B cell (primary cell): ENCODE results near the gene AQP10. TPM values are rescaled to one million over a fixed set of nuclear protein-coding genes. Genes with fewer than 3 reads are reported as not detected.
"Not testable (repeated sequence)": the region's sequence is repeated elsewhere in the genome, so short reads cannot be mapped to it uniquely, and the experiment has no call there.

ENCODE experiments used
- ATAC-seq: fragments of 200-7000 bp; cut with Tn5 transposase; one replicate; pipeline ENCODE4 v1.10.0; 2021; ENCODE audit warnings: low read depth, mild to moderate bottlenecking, moderate number of reproducible peaks, moderate library complexity
- CTCF ChIA-PET: fragments of 350-600 bp; sonication (Branson Sonifier 250); formaldehyde crosslinking; loops from one replicate; lab custom pipeline; 2021; ENCODE audit warnings: antibody characterized with exemption, inconsistent platforms; lab: Charles Lee
- POLR2A ChIA-PET: fragments of 350-600 bp; sonication (Branson Sonifier 250); formaldehyde crosslinking; loops from one replicate; lab custom pipeline; 2021; ENCODE audit warnings: antibody characterized with exemption; lab: Charles Lee
- DNase-seq: peaks from one replicate; pipeline ENCODE4 v3.0.0; 2013
- H2AFZ ChIP-seq: 2 replicates; pipeline ENCODE4 v1.6.1; 2012; ENCODE audit warnings: mild to moderate bottlenecking, low read depth, low read length; ENCODE audit not compliant: insufficient read depth, poor library complexity, severe bottlenecking
- H3K27ac ChIP-seq, 2 donors: 1 replicate in 1 of 2; 2 replicates in 1 of 2; pipeline ENCODE4 v1.5.1; 2012 to 2013; ENCODE audit warnings: low read length in 2 of 2, mild to moderate bottlenecking in 2 of 2, moderate library complexity in 1 of 2
- H3K27me3 ChIP-seq, 4 experiments: fragments of 200-600 bp in 1 of 4; sonication (generic) in 1 of 4; replicated peaks in 1 of 4; 1 replicate in 2 of 4; 2 replicates in 2 of 4; pipeline versions ENCODE4 v1.6.1 to v1.7.0; 2013 to 2016; ENCODE audit warnings: low read length in 3 of 4, mild to moderate bottlenecking in 2 of 4, mixed read lengths in 1 of 4, moderate library complexity in 1 of 4; ENCODE audit not compliant: insufficient read depth in 4 of 4, control insufficient read depth in 3 of 4; ENCODE audit errors: control extremely low read depth in 1 of 4
- H3K36me3 ChIP-seq, 2 experiments: replicated peaks in 1 of 2; 1 replicate in 1 of 2; 2 replicates in 1 of 2; pipeline versions ENCODE4 v1.6.1 to v1.7.1; 2013; ENCODE audit warnings: low read length in 1 of 2; ENCODE audit not compliant: insufficient read depth in 2 of 2, control insufficient read depth in 1 of 2; ENCODE audit errors: control extremely low read depth in 1 of 2, extremely low read depth in 1 of 2
- H3K4me1 ChIP-seq, 2 donors: fragments of 200-600 bp in 1 of 2; sonication (generic) in 1 of 2; 1 replicate in 1 of 2; 2 replicates in 1 of 2; pipeline versions ENCODE4 v1.5.1 to v1.6.1; 2013 to 2017; ENCODE audit warnings: low read length in 2 of 2; ENCODE audit not compliant: control insufficient read depth in 2 of 2, insufficient read depth in 2 of 2
- H3K4me2 ChIP-seq: replicated peaks from 2 replicates; pipeline ENCODE3; 2012; ENCODE audit warnings: mild to moderate bottlenecking, low read depth, low read length; ENCODE audit not compliant: poor library complexity, severe bottlenecking
- H3K4me3 ChIP-seq, 5 experiments: fragments of 200-600 bp in 1 of 5; sonication (generic) in 1 of 5; 1 replicate in 3 of 5; 2 replicates in 2 of 5; pipeline versions ENCODE4 v1.5.1 to v1.7.0; 2011 to 2016; ENCODE audit warnings: low read length in 4 of 5, mild to moderate bottlenecking in 4 of 5, low read depth in 2 of 5, control low read depth in 1 of 5, moderate library complexity in 1 of 5; ENCODE audit not compliant: insufficient read depth in 1 of 5; ENCODE audit errors: control extremely low read depth in 1 of 5, extremely low read depth in 1 of 5
- H3K79me2 ChIP-seq: fragments of 200-600 bp; sonication (generic); one replicate; pipeline ENCODE4 v1.6.0; 2016; ENCODE audit warnings: low read length; ENCODE audit not compliant: control insufficient read depth, insufficient read depth
- H3K9ac ChIP-seq: fragments of 200-600 bp; sonication (generic); 2 replicates; pipeline ENCODE4 v1.6.1; 2017; ENCODE audit warnings: mild to moderate bottlenecking, low read length, moderate library complexity
- H3K9me3 ChIP-seq, 3 donors: one replicate each; pipeline versions ENCODE4 v1.6.1 to v1.7.1; 2013; ENCODE audit warnings: low read length in 2 of 3; ENCODE audit not compliant: control insufficient read depth in 2 of 3, insufficient read depth in 1 of 3; ENCODE audit errors: control extremely low read depth in 1 of 3
- H4K20me1 ChIP-seq: 2 replicates; pipeline ENCODE4 v1.6.0; 2012; ENCODE audit warnings: mild to moderate bottlenecking, low read length; ENCODE audit not compliant: insufficient read depth, control insufficient read depth, poor library complexity, severe bottlenecking
- H3K27ac Mint-ChIP-seq: one replicate; pipeline ENCODE4 v1.8.0; 2021; ENCODE audit warnings: mixed read lengths
- H3K27me3 Mint-ChIP-seq: one replicate; pipeline ENCODE4 v1.8.0; 2021; ENCODE audit warnings: mixed read lengths
- H3K4me1 Mint-ChIP-seq: one replicate; pipeline ENCODE4 v1.8.0; 2021; ENCODE audit warnings: mixed read lengths
- H3K4me3 Mint-ChIP-seq: one replicate; pipeline ENCODE4 v1.8.0; 2021; ENCODE audit warnings: mixed read lengths
- H3K9me3 Mint-ChIP-seq: one replicate; pipeline ENCODE4 v1.8.0; 2022; ENCODE audit warnings: mixed read lengths; ENCODE audit not compliant: insufficient read depth
- EZH2 ChIP-seq: IDR thresholded peaks from 2 replicates; pipeline ENCODE4 v1.6.1; 2012; ENCODE audit warnings: borderline replicate concordance, low read depth, mild to moderate bottlenecking, moderate library complexity, low read length; ENCODE audit not compliant: insufficient read depth, poor library complexity, severe bottlenecking
- WGBS: methylation state at CpG from one replicate; pipeline ENCODE4 v1.1.5; 2013; ENCODE audit warnings: missing lambda C conversion rate; ENCODE audit not compliant: insufficient coverage; 5-methylcytosine and 5-hydroxymethylcytosine counted together
- intact Hi-C: fragments of 100-400 bp; cut with micrococcal nuclease; formaldehyde crosslinking; loops from one replicate; pipeline ENCODE4 v1.10.0; 2022
- polyA plus RNA-seq: library from polyadenylated mRNA; depleted of rRNA; stranded (reverse); fragments of >200 nt; gene quantifications from 2 replicates; pipeline ENCODE4 v1.2.3, GENCODE V29; 2012
- total RNA-seq, 2 donors: library from RNA; stranded (reverse); fragments of 120-200 nt in 1 of 2; gene quantifications; 1 replicate in 1 of 2; 2 replicates in 1 of 2; pipeline versions ENCODE4 v1.2.3 to v1.2.4, GENCODE V29; 2013 to 2022
- TF ChIP-seq, protein P1 (sequence below): fragments of 200-600 bp; IDR thresholded peaks from one replicate; pipeline ENCODE4 v1.8.0; 2022; ENCODE audit warnings: antibody characterized with exemption, mild to moderate bottlenecking

Gene AQP10
- total and polyA plus RNA-seq, 2 donors (not counting 1 experiment from before 2014, with no cell fraction given), result 0.06 TPM; not detected in 1

DNA sequence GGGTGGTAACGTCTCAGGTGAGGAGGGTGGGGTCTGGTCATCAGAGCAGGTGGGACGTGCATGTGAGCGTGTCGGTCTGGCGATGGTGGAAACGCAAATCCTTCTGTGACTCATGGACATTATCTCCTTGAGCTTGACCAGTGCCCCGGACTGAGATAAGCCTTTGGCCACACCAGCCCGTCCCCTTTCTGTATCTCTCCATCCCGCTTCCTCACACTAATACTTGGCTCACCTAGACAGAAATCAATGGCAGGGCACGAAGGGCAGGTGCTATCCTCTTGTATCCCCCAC is 7.9 kb upstream of the AQP10 start:
- no peak overlapping the region for H3K9ac ChIP-seq
- WGBS, result 87% methylated on average over 10 of the region's 10 CpGs
- H3K79me2 ChIP-seq, result no peaks in the 10 kb centered on the region
- no peak overlapping the region for H3K27ac Mint-ChIP-seq
- H3K4me3 Mint-ChIP-seq, result no peak overlapping the region
- no peaks in the 10 kb centered on the region for H3K9me3 Mint-ChIP-seq
- no peak for TF ChIP-seq EZH2
- TF ChIP-seq, protein P1, sequence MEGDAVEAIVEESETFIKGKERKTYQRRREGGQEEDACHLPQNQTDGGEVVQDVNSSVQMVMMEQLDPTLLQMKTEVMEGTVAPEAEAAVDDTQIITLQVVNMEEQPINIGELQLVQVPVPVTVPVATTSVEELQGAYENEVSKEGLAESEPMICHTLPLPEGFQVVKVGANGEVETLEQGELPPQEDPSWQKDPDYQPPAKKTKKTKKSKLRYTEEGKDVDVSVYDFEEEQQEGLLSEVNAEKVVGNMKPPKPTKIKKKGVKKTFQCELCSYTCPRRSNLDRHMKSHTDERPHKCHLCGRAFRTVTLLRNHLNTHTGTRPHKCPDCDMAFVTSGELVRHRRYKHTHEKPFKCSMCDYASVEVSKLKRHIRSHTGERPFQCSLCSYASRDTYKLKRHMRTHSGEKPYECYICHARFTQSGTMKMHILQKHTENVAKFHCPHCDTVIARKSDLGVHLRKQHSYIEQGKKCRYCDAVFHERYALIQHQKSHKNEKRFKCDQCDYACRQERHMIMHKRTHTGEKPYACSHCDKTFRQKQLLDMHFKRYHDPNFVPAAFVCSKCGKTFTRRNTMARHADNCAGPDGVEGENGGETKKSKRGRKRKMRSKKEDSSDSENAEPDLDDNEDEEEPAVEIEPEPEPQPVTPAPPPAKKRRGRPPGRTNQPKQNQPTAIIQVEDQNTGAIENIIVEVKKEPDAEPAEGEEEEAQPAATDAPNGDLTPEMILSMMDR, result no peak
- H3K36me3 ChIP-seq, result no peaks in the 10 kb centered on the region
- POLR2A ChIA-PET, result no interaction called here
- no peak overlapping the region for H3K4me3 ChIP-seq
- CTCF ChIA-PET, result no interaction called here
- no peaks in the 10 kb centered on the region for H4K20me1 ChIP-seq
- H2AFZ ChIP-seq, result no peak overlapping the region
- ATAC-seq (no peak), DNase-seq (no peak)
- intact Hi-C loops, result no loop called here
- no peaks in the 10 kb centered on the region for H3K4me1 Mint-ChIP-seq
- H3K27me3 Mint-ChIP-seq, result peaks cover 3% of the 10 kb centered on the region
- peaks cover 0 to 4% (median 1%) of the 10 kb centered on the region in 4 experiments for H3K27me3 ChIP-seq
- peaks cover 3 to 18% (median 14%) of the 10 kb centered on the region in 3 donors for H3K9me3 ChIP-seq
- H3K27ac ChIP-seq, result no peak overlapping the region
- H3K4me1 ChIP-seq, result no peaks in the 10 kb centered on the region
- no peak overlapping the region for H3K4me2 ChIP-seq

DNA sequence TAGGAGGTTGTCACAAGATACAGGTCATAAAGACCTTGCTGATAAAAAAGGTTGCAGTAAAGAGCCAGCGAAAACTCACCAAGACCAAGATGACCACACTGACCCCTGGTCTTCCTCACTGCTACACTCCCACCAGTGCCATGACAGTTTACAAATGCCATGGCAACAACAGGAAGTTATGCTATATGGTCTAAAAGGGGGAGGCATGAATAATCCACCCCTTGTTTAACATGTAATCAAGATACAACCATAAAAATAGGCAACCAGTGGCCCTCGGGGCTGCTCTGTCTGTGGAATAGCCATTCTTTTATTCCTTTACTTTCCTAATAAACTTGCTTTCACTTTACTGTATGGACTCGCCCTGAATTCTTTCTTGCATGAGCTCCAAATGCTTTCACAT is 6.7 kb upstream of the AQP10 start:
- H3K79me2 ChIP-seq, H3K27ac Mint-ChIP-seq, ATAC-seq, H3K4me3 Mint-ChIP-seq, H3K9me3 Mint-ChIP-seq, H2AFZ ChIP-seq, H3K4me2 ChIP-seq, H3K4me3 ChIP-seq, H3K9ac ChIP-seq, H3K36me3 ChIP-seq, H3K4me1 Mint-ChIP-seq, H3K4me1 ChIP-seq, H3K27me3 Mint-ChIP-seq, POLR2A ChIA-PET, DNase-seq, H3K27ac ChIP-seq, H4K20me1 ChIP-seq, intact Hi-C loops, H3K27me3 ChIP-seq: not testable (repeated sequence)
- CTCF ChIA-PET, result interaction anchor here (0.7 to 1.6 kb wide), 3 partner anchors 11 to 125 kb away, joined by 3 to 6 read pairs (median 4); no protein-coding TSS in a partner anchor
- WGBS, result no CpG with 5 or more reads among the region's 3 CpGs
- H3K9me3 ChIP-seq, result peaks cover 3 to 14% (median 11%) of the 10 kb centered on the region in 3 donors
